DMS114 treated with DMSO at 0.1 percent for 48 hours (cell line): ENCODE data around the gene TPST1.
"Not testable (repeated sequence)": the region's sequence is repeated elsewhere in the genome, so short reads cannot be mapped to it uniquely, and the experiment has no call there.

Experiments used
- DNase-seq: peaks from one replicate; lab custom pipeline; 2025; ENCODE audit not compliant: unreplicated experiment; lab: John Stamatoyannopoulos, UW

The TPST1 gene

DNA sequence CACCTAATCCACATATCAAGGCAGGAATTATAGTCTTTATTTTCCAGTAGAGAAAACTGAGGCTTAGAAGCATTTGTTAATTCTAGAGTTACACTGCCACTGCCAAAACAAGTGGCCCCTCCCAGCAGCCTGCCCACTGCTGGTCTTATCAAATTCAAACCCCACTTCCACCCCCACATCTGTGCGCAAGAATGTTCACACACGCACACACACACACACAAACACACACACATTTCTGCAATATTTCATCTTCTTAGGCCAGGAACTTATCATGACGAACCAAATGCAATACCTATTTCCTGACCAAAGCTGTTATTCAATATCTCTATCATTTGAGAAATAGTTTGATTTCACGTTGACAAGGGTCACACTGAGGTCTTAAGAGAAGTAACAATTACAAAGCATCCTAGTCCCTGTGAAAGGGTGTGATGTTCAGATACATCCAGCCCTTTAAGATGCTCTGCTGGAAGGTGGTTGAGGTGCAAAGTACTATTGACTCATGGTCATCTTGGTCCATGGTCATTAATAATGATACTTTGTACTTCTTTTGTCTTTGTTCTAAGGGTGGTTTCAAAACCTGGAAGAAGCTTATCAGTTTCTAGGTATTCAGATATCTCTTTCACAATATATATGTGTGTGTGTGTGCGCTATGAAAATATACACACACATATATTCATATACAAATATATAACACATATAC is 169.2 kb downstream of the TPST1 start:
- not testable (repeated sequence) for DNase-seq

DNA sequence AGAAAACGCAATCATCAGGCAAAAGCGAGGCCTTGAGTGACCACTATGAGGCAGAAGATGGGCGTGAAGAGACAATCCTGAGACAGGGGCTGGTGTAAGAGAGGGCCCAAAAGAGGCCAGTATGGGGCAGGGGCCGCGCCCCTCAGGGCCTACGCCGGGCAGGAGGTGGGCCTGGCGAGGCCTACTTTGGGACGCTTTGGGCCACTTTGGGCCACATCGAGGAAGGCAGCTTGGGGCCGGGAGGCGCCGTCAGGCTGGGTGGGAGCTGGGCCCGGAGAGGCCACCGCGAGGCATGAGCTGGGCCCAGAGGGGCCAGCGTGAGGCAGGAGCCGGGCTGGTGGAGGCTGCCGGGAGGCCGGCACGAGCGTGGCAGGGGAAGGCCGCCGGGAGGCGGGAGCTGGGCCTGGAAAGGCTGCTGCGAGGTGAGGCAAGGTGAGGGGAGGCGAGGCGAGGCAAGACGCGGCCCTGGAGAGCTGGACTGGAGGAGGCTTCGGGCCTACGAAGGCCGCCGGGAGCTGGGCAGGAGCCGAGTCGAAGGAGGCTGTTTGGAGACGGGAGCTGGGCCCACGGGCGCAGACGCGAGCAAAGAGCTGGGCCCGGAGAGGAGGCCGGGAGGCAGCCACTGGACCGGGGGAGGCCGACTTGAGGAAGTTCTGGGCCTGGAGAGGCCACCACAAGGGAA is 171.3 kb downstream of the TPST1 start:
- DNase-seq: no peak

DNA sequence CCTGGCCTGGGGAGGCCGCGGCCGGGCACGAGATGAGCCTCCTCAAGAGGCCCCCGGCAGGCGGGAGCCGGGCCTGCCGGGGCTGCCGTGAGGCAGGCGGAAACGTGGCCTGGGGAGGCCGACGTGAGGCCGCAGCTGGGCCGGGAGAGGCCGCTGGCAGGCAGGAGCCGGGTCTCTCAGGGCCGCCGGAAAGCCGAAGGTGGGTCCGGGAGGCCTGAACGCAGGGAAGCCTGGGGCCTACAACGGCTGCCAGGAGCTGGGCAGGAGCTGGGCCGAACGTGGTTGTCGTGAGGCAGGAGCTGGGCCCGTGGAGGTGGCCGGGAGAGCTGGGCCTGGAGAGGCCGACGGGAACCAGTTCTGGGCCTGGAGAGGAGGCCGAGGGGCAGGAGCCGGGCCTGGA is 171.9 kb downstream of the TPST1 start:
- no peak for DNase-seq

DNA sequence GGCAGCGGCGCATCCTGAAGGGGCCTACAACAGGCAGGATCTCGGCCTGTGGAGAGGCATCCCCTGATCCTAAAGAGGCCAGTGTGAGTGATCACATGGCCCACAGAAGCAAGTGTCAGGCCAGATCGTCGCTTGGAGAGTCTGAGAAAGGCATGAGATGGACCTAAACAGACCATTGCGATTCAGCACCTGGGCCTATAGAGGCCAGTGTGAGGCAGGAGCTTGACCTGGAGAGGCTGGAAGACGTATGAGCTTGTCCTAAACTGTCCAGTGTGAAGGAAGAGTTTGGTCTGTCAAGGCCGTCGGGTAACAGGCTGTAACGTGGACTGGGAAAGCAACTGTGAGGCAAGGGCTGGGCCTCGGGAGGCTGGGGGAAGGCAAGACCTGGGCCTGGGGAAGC is 172.6 kb downstream of the TPST1 start:
- DNase-seq: no peak

DNA sequence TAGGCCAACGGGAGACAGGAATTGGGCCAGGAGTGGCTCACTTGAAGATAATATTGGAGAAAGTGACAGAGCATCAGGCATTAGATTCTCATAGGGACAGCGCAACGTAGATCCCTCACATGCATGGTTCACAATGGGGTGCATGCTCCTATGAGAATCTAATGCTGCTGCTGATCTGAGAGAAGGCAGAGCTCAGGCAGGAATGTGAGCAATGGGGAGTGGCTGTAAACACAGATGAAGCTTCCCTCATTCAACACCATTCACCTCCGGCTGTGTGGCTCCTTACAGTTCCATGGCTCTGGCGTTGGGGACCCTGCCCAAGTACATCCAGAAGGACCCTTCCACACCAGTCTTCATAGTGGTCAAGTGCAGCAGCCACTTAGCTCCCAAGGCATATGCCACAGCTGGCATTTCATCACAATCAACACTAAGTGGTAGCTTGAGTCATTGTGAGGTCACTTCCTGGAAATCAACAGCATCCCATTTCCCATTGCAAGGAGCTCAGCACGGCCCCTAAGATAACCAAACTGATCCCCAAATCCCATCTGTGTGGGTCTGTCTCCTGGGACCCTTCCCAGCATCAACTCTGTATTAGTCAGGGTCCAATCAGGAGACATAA is 174.5 kb downstream of the TPST1 start:
- no peak for DNase-seq

DNA sequence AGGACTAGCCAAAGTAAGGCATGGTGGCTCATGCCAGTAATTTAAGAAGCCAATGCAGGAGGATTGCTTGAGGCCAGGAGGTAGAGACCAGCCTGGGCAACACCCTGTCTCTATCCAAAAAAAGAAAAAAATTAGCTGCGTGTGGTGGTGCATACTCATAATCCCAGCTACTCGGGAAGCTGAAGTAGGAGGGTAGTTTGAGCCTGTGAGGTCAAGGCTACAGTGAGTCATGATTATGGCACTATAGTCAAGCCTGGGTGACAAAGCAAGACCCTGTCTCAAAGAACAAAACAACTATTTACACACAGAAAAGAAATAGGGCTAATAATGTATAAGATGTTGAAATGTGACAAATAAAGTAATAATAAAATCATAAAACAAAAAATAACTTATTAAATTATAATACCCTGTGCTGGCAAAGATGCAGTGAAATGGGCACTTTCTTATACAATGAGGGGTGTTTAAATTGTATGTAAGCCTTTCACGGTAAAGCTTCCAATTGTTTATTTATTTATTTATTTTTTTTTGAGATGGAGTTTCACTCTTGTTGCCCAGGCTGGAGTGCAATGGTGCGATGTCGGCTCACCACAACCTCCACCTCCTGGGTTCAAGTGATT is 175.2 kb downstream of the TPST1 start:
- DNase-seq: no peak

DNA sequence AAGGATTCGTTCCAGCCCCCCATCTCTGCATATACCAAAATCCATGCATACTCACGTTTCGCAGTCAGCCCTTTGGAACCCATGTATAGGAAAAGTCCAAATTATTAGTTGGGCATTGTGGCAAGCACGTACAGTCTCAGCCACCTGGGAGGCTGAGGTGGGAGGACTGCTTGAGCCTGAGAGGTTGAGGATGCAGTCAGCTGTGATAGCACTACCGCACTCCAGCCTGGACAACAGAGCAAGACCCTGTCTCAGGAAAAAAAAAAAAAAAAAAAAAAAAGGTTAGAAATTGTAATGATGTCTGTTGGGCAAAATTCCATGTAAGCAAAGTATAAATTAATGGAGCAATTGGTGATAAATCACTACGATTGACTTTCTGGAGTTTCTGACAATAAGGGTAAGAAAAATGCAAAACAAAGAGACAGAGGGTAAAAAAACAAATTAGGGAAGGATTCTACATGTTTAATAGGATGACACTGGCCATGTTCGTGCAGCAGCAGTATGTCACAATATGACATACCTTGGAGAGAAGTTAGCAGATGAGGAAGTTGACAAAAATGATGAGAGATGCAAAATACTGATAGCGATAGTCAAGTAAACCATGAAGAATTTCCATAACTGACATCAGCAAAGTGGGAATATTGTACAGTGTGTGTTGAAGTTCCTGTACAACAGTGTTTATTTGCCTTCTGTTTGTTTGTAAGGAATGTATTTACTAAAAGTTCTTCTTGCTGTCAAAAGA is 177.2 kb downstream of the TPST1 start:
- not testable (repeated sequence) for DNase-seq

DNA sequence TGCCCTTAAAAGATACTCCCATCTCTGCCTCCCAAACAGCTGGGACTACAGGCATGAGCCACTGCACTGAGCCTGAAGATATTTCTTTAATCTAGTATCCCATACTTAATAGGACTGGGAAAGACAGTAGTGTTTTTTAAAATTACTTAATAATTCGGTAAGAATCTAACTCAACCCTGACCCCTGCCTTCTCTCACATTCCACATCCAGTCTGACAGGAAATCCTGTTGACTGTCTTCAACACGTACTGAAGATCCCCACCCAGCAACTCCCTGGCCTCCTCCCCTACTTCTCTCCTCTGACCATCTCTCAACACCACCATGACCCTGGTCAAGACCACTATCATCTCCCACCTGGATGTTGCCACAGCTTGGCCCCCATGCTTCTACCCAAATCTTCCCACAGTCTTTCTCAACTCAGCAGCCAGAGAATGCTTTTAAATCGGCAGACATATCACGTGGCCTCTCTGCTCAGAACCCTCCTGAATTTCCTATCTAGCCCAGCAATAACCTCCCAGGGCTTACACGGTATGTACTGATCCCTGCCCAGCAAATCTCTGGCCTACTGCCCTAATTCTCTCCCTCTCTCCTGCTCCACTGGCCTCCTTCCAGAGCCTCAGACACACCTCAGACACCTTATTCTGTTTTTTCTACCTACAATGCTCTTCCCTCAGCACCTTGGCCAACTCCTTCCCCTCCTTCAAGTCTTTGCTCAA is 180.2 kb downstream of the TPST1 start:
- DNase-seq: not testable (repeated sequence)

DNA sequence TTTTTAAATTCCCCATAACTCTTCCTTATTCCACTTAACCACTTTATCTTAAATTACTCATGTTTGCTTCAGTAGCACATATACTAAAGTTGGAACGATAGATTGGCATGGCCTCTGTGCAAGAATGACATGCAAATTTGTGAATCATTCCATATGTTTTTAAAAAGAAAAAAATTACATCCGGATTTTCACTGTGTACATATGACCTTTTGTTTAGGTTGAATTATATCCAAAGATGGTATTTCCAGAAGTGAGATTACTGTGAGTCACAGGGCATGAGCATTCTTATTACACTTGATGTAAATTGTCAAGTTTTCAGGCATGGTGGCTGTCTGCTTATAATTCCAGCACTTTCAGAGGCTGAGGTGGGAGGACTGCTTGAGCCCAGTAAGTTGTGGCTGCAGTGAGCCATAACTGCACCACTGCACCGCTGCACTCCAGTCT is 190.0 kb downstream of the TPST1 start:
- not testable (repeated sequence) for DNase-seq

DNA sequence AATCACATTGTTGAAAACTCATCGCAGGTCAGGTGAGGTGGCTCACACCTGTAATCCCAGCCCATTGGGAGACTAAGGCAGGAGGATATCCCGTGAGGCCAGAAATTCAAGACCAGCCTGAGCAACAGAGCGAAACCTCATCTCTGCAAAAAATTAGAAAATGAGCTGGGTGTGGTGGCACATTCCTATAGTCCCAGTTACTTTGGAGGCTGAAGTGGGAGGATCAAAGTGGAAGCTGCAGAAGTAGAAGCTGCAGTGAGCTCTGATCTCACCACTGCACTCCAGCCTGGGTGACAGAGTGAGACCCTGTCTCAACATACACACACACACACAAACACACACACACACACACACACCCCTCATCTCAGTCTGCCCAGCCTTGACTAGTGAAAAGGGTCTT is 190.9 kb downstream of the TPST1 start:
- DNase-seq: not testable (repeated sequence)

DNA sequence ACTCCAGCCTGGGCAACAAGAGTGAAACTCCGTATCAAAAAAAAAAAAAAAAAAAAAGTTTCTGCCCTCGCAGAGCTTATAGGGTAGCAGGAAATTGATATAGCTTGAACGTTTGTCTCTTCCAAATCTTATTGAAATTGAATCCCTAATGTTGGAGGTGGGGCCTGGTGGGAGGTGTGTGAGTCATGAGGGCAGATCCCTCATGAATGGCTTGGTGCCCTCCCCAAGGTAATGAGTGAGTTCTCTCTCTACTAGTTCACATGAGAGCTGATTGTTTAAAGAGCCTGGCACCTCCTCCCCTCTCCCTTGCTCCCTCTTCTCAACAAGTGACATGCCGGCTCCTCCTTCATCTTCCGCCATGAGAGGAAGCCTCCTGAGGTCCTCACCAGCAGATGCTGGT is 193.7 kb downstream of the TPST1 start:
- not testable (repeated sequence) for DNase-seq

DNA sequence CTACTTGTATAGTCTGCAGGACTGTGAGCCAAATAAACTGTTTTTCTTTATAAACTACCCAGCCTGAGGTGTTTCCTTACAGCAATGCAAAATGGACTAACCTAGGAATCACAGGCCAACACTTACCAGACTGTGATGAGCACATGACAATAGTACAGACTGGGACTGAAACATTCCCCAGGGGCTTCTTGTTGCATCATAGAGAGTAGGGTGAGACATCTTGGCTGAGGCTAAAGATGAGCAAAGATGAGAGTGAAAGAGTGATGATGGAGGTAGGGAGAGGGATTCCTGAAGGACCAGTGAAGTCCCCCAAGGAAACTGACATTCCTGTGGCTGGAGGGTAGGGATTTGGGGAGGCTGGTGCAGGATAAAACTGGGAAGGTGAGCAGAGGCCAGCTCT is 194.4 kb downstream of the TPST1 start:
- no peak for DNase-seq

DNA sequence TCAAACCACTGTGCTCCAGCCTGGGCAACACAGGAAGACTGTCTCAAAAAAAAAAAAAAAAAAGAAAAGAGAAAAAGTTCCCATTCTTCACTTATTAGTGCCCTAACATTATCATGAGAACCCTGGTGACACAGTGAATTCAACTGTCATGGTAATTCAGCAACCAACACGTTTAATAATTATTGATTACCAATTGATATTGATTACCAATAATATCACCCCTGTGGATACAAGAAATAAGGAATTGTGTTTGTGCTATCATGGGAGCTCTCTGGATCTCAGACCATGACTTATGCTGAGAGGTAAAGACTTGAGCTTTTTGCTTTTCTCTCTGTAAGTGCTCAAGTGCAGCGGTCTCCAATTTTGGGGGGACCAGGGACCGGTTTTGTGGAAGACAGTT is 195.3 kb downstream of the TPST1 start:
- no peak for DNase-seq

DNA sequence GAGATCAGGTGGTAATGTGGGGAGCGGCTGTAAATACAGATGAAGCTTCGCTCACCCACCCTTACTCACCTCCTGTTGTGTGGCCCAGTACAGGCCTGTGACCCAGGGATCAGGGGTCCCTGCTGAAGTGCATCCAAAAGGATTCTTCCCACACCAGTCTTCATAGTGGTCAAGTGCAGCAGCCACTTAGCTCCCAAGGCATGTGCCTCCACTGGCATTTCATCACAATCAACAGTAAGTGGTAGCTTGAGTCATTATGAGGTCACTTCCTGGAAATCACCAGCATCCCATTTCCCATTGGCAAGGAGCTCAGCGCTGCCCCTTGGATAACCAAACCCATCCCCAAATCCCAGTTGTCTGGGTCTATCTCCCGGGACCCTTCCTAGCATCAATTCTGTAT is 196.0 kb downstream of the TPST1 start:
- DNase-seq: not testable (repeated sequence)

DNA sequence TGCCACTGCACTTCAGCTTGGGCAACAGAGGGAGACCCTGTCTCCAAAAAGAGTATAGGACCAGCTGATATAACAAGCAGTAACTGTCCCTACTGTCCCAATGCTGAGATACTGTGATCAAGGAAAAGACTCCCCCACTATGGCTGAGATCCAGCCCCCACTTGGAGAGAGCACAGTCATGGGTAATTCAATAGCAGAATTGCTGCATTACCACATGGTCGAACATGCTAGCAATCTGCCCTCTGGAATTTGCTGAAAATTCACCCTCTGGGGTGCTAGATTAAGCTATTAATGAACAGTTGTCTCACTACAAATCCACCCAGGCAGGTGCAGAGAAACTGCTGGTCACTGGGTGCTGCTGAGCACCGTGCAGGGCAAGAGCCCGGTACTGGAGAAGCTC is 196.8 kb downstream of the TPST1 start:
- not testable (repeated sequence) for DNase-seq

DNA sequence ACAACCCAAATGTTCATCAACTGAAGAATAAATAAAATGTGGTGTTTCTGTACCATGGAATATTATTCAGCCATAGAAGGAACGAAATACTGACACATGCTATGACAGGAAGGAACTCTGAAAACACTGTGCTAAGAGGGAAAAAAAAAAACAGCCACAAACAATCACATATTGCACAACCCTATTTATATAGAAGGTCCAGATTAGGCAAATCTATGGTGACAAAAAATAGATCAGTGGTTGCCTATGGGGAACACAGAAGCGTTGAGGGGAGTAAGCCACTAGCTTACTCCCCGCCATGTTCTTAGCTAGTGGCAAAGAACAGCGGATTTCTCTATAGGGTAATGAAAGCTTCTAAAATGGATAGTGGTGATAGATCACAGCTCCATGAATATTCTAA is 198.4 kb downstream of the TPST1 start:
- no peak for DNase-seq

DNA sequence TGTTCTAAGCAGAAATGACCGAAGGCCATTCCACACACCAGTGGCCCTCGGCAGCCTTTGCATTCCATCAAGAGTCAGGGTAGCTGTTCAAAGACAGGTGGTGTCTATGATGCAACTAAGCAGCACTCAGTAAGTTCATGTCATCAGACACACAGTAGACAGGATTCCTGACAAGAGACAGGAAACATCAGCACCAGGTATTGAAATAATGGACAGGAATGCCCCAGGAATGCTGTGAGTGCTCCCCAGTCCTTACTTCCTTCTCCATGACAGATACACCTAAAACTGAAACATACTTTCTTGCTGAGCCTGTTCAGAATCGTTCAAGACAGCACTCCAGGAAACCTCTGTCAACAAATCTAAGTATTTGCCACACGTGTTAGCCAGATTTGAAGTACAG is 204.4 kb downstream of the TPST1 start:
- no peak for DNase-seq
